ENCODE results near the gene MS4A10.
"Not testable (repeated sequence)": the region's sequence is repeated elsewhere in the genome, so short reads cannot be mapped to it uniquely, and the experiment has no call there.

The MS4A10 gene

GRCh38 chr11:60785136-60785535, at the start of gene MS4A10:
Gene MS4A10 (plus strand): TSS chr11:60785333. CDS start chr11:60790336, 5,003 bp downstream.
- no peak for DNase-seq

GRCh38 chr11:60739114-60739513, 46.0 kb upstream of the MS4A10 start:
- DNase-seq = no peak

- DNase-seq = no peak
Observed at GRCh38 chr11:60740573-60740972, 44.6 kb upstream of the MS4A10 start.

GRCh38 chr11:60741421-60741820, 43.7 kb upstream of the MS4A10 start:
- DNase-seq = no peak

- no peak for DNase-seq
Observed at GRCh38 chr11:60743058-60743457, 42.1 kb upstream of the MS4A10 start.

GRCh38 chr11:60744114-60744513, 41.0 kb upstream of the MS4A10 start:
- no peak for DNase-seq

- DNase-seq = no peak
Observed at GRCh38 chr11:60747359-60747873, 37.7 kb upstream of the MS4A10 start.

GRCh38 chr11:60748225-60748624, 36.9 kb upstream of the MS4A10 start:
- no peak for DNase-seq

- no peak for DNase-seq
Observed at GRCh38 chr11:60748821-60749220, 36.3 kb upstream of the MS4A10 start.

GRCh38 chr11:60750911-60751310, 34.2 kb upstream of the MS4A10 start:
- DNase-seq = no peak

- DNase-seq = no peak
Observed at GRCh38 chr11:60753309-60753708, 31.8 kb upstream of the MS4A10 start.

GRCh38 chr11:60754887-60755286, 30.2 kb upstream of the MS4A10 start:
- no peak for DNase-seq

GRCh38 chr11:60756307-60757032, 28.7 kb upstream of the MS4A10 start, which contains the start of gene MS4A15:
Gene MS4A15 (plus strand): TSS chr11:60756867. CDS start chr11:60763734, 6,867 bp downstream.
- DNase-seq = peak; percentile 3

- DNase-seq = no peak
Observed at GRCh38 chr11:60757231-60757800, 27.8 kb upstream of the MS4A10 start.

- DNase-seq = not testable (repeated sequence)
Observed at GRCh38 chr11:60758671-60759070, 26.5 kb upstream of the MS4A10 start.

- not testable (repeated sequence) for DNase-seq
Observed at GRCh38 chr11:60759438-60760225, 25.5 kb upstream of the MS4A10 start.

GRCh38 chr11:60761436-60762190, 23.5 kb upstream of the MS4A10 start:
- no peak for DNase-seq

- DNase-seq = no peak
Observed at GRCh38 chr11:60762851-60763691, 22.1 kb upstream of the MS4A10 start.

- no peak for DNase-seq
Observed at GRCh38 chr11:60763692-60764369, 21.3 kb upstream of the MS4A10 start.

GRCh38 chr11:60764879-60765278, 20.3 kb upstream of the MS4A10 start:
- no peak for DNase-seq

GRCh38 chr11:60765355-60765754, 19.8 kb upstream of the MS4A10 start:
- no peak for DNase-seq
